SH-SY5Y (cell line): ENCODE data around the gene POU2F1.

Experiments
- GATA2 ChIP-seq: IDR thresholded peaks from 2 replicates; pipeline ENCODE4 v1.6.1; 2011; ENCODE audit warnings: mild to moderate bottlenecking, low read depth, low read length
- GATA3 ChIP-seq: IDR thresholded peaks from 2 replicates; pipeline ENCODE4 v1.6.1; 2011; ENCODE audit warnings: low read depth, mild to moderate bottlenecking, low read length, moderate library complexity

DNA sequence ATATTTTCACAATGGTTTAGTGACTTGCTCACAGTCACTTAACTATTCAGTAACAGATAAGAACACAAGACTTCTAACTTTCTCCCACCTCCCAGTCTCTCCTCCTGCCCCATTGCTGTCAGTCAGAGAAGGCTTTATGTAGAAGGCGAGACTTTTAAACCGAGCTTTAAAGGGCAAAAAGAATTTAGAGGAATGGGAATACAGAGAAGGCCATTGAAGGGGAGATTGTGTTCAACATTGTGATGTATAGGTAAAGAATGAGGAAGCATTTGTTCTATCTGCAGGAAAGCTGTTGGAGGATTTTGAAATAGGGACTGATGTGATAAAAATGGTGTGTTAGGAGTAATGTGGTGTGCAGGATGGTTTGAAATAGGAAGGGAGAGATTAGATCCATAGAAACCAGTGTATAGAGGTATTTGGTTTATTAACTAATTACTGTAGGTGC lies 7.3 kb downstream of the POU2F1 start:
- no peak for TF ChIP-seq GATA3
- TF ChIP-seq GATA2, result no peak
